Mammary epithelial cell (primary cell): ENCODE results near the gene ZNF398.

Experiments
- EZH2 ChIP-seq: IDR thresholded peaks from 2 replicates; pipeline ENCODE4 v1.6.1; 2012; ENCODE audit warnings: low read length, inconsistent platforms, borderline replicate concordance
- TF ChIP-seq, protein P1 (sequence below), 2 donors: IDR thresholded peaks in 1 of 2; conservative IDR thresholded peaks in 1 of 2; 2 replicates each; pipeline ENCODE4 v1.5.1; 2011 to 2012; ENCODE audit warnings: inconsistent platforms in 2 of 2, low read length in 2 of 2, mild to moderate bottlenecking in 2 of 2, control low read depth in 1 of 2, low read depth in 1 of 2; ENCODE audit not compliant: insufficient read depth in 1 of 2; ENCODE audit errors: extremely low read depth in 1 of 2

DNA sequence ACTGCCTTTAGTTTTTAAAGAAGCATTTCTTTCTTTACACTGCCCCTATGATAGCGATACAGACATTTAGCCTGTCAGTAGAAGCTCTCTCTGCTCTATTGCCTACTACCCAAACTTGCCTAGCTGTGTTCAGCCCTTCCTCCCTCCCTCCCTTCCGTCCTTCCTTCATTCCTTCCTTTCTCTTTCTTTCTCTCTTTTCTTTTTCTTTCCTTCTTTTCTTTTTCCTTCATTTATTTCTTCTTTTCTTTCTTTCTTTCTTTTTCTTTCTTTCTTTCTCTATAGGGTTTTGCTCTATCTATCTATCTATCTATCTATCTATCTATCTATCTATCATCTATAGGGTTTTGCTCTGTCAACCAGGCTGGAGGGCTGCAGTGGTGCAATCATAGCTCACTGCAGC is 85.1 kb downstream of the ZNF398 start:
- TF ChIP-seq, protein P1, sequence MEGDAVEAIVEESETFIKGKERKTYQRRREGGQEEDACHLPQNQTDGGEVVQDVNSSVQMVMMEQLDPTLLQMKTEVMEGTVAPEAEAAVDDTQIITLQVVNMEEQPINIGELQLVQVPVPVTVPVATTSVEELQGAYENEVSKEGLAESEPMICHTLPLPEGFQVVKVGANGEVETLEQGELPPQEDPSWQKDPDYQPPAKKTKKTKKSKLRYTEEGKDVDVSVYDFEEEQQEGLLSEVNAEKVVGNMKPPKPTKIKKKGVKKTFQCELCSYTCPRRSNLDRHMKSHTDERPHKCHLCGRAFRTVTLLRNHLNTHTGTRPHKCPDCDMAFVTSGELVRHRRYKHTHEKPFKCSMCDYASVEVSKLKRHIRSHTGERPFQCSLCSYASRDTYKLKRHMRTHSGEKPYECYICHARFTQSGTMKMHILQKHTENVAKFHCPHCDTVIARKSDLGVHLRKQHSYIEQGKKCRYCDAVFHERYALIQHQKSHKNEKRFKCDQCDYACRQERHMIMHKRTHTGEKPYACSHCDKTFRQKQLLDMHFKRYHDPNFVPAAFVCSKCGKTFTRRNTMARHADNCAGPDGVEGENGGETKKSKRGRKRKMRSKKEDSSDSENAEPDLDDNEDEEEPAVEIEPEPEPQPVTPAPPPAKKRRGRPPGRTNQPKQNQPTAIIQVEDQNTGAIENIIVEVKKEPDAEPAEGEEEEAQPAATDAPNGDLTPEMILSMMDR (conservative IDR thresholded peaks at IDR 0.05 in 1 of 2, IDR thresholded peaks at IDR 0.05 in 1 of 2; ENCODE audit: extremely low read depth in 1 of 2, insufficient read depth in 1 of 2, low read depth in 1 of 2, low read length in 2 of 2): no peak
- no peak for TF ChIP-seq EZH2
